HG03025 (cell line): Measurements from ENCODE around the gene PRR3.
"Not testable (repeated sequence)": the region's sequence is repeated elsewhere in the genome, so short reads cannot be mapped to it uniquely, and the experiment has no call there.

Experiments used
- ATAC-seq: cut with Tn5 transposase; IDR thresholded peaks from one replicate; pipeline ENCODE4 v1.9.1; 2021; ENCODE audit warnings: mild to moderate bottlenecking, moderate library complexity; ENCODE audit not compliant: unreplicated experiment, low FRiP score

PRR3 gene, protein sequence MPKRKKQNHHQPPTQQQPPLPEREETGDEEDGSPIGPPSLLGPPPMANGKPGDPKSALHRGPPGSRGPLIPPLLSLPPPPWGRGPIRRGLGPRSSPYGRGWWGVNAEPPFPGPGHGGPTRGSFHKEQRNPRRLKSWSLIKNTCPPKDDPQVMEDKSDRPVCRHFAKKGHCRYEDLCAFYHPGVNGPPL

DNA sequence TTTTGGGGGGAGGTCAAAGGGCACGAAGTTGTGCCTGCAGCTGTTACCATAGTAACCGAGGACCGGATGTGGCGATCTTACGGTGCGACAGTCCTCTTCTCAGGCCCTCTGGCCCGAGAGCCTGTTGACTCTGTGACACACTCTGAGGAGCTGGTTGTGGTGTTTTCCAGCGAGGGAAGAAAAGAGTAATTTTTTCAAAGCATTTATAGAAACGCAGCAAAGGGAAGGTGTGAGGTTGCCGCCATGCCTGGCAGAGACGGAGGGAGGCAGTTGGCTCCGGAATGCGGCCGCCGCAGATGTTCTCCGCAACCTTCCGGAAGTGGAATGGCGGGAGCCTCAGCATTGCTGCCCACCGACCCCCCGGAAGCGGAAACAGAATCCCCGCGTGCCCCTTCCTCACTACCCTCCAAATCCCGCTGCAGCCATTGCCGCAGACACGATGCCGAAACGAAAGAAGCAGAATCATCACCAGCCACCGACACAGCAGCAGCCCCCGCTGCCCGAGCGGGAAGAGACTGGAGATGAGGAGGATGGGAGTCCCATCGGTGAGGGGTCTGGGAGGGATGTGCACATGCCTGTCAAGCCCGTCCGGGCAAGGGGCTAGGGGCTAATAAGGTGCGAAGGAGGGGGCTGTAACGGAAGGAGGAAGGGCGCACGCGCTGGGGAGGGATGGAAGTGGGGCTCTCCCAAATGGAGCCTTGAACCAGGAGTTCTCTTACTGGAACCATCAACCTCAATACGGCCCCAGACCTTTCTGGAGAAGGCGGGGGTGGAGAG is at the start of gene PRR3:
PRR3 (plus strand) TSS at position 390 of the 777 bp plus-strand sequence; CDS start at position 440, 50 bp downstream.
- peak; percentile 42 for ATAC-seq

DNA sequence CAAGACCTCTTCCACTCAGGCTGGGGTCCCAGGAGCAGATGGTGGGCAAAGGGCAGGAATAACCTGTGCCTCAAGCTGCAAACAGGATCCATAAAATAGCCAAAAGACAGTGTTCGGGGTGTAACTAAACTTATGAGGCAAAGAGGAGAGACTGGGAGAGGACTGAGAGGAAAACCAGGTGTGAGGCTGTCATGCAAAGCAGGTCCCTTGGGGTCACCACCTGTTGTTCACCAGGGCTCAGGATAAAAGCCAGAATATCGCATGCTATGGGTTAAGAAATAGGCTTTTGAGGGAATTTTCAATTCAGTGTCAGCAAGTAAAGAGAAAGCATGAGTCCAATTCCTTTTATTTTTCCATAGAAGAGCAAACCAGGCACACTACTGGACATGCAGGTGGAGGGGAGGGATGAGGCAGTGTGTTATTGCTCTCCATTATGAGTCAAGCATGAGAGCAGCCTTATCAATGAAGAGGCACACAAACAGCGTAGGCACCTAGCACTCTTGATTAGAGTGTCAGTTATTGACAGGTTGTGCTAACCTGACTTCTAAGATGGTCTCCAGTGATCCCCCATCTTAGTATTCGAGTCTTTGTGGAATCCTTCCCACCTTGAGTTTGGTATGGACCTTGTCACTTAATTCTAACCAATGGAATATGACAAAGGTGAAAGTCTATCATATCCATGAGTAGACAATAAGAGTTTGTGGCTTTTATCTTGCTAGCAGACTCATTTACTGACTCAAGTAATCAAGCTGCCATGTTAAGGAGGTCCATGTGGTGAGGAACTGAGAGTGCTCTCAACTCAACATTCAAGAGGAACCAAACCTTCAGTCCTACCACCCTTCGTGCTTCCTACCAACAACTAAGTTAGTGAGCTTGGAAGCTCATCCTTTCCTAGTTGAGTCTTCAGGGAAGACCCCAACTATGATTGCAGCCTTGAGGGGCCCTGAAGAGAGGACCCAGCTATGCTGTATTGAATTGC is 49.0 kb upstream of the PRR3 start:
- ATAC-seq, result no peak

DNA sequence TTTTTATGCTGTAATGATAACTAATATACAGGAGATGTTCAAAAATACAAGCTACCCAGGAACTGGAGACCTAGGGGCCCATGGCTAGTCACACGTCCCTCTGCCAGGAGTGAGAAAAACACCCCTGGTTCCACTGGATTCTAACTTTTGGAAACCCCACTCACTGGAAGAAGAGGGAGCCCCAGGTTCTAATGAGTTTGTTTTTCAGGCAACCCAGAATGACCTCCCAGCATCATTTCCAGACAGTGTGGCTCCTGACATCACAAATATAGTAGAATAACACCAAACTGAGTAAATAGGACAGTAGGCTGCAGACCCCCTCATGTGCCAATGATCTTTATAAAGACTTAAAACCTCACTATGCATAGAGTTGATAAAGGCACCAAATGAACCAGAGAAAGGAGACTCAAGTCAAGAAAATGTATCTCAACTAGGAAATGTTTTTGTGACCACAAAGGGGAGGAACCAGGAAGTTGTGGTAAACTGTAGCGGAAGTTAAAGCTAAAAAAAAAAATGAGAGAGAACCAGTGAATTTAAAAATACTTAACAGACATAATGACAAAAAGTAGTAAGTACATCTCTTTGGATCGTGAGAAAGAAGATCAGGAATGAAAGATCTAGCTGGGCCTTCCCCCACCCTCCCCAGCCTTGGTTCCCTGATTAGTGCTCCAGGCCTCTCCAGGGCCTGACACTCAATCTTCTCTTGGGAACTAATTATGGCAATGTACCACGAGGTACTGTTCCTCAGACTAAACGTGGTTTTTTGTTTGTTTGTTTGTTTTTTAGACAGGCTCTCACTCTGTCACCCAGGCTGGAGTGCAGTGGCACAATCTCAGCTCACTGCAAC is 48.0 kb upstream of the PRR3 start:
- ATAC-seq, result peak; percentile 64

DNA sequence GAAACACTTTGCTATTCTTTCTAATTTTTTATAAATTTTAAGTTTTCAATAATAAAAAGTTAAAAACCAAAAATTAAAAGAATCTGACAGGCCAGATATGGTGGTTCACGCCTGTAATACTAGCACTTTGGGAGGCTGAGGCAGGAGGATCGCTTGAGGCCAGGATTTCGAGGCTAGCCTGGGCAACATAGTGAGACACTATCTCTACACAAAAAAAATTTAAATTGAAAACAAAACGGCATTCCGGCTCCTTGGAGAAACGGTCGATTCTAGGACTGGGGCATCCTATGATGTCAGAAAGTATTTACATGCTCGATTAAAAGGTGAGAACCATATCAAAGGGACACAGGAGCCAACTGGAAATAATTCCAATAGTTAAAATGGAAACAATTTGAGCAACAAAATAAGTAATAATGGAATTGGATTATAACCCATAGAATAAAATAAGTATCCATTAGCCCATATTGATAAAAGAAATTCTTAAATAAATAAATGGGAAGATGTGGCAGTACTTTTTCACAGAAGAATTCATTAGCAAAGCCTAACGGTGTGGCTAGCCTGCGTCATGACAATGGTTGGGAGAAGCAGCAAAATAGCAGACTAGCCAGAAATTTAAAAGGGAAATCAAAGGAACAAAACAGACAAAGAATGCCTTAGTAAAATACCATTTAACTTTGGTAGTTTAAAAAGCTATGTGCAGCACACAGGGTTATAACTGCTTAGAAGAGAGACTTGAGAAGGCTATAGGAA is 46.5 kb upstream of the PRR3 start:
- no peak for ATAC-seq

DNA sequence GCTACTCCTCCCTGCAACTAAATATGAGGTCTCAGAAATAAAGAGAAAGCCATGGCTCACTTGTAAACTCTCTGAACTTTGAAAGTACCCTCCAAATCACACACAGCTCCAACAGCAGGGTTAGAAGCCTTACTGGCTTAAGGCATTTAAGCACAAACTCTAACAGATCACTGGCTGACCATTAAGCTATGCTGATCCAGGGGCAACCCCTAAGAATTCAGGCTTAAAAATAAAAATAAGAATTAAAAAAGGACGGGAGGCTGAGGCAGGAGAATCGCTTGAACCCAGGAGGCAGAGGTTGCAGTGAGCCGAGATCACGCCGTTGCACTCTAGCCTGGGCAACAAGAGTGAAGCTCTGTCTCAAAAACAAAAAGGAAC is 45.9 kb upstream of the PRR3 start:
- no peak for ATAC-seq

DNA sequence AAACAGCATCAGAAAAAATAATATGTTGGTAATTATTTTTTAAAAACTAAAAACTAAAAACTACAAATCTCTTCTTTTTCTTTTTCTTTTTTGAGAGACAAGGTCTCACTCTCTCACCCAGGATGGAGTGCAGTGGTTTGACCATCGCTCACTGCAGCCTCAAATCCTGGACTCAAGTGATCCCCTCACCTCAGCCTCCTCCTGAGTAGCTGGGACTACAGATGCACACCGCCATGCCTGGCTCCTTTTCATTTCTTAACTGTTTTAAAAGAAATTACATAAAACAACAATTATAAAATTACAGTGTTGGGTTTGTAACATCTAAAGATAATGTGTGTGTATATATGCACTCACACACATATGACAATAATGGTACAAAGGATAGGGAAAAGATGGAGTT is 43.6 kb upstream of the PRR3 start:
- ATAC-seq, result no peak

DNA sequence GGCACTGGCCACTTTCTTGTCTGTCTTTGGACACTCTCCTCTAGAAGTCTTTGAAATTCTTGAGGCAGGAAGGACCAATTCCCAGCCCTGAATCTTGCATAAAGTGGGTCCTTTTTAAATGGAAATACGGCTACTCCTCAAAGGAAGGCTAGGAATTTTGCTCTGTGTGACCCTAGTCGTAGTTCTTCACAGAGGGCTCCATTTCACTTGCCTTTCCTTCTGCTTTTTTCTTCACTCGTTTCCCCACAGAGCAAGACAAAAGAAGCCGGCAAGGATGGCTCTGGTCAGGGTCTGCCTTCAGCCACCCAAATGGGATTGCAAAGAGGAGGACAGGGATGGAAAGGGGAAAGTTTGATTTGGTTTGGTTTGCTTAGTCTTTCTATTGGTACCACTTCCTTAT is 42.0 kb upstream of the PRR3 start:
- no peak for ATAC-seq

DNA sequence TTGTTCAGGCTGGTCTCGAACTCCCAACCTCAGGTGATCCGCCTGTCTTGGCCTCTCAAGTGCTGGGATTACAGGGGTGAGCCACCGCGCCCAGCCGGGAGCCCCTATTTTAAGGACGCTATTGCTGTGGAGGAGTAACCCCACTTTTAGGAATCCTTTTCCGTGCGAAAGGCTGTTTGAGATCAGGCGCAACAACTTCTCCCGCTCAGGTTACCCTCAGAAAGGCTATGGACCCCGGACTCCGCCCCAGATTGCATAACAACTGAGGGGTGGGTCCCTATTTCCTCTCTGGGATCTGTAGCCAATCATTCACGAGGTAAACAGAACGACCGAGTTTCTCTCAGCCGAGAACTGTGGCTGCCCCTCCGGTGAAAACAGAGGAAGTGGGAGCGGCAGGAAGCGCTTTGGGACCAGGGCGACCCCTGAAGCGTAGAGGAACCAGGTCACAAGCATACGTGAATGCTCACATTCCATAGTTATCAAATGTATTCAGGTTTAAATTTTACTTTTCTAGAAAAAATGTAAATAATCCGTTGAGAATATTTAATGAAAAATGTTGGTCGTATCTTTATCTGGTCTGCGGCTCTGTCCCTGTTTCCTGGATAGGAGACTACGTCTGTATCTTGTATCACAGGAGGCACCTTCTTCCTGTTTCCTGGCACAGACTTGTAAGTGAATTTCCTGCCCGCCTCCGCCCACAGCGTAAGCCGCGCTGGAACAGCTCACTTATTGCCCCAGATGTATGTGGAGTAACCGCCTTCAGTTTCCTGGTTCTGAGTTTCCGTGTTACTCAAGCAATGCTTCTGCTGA is 40.9 kb upstream of the PRR3 start:
- peak; percentile 77 for ATAC-seq

DNA sequence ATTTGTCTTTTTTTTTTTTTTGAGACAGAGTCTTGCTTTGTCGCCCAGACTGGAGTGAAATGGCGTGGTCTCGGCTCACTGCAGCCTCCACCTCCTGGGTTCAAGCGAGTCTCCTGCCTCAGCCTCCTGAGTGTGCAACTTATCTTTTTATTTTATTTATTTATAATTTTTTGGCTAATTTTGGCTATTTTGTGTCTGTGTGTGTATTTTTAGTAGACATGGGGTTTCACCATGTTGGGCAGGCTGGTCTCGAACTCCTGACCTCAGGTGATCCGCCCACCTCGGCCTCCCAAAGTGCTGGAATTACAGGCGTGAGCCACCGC is 40.4 kb upstream of the PRR3 start:
- not testable (repeated sequence) for ATAC-seq

DNA sequence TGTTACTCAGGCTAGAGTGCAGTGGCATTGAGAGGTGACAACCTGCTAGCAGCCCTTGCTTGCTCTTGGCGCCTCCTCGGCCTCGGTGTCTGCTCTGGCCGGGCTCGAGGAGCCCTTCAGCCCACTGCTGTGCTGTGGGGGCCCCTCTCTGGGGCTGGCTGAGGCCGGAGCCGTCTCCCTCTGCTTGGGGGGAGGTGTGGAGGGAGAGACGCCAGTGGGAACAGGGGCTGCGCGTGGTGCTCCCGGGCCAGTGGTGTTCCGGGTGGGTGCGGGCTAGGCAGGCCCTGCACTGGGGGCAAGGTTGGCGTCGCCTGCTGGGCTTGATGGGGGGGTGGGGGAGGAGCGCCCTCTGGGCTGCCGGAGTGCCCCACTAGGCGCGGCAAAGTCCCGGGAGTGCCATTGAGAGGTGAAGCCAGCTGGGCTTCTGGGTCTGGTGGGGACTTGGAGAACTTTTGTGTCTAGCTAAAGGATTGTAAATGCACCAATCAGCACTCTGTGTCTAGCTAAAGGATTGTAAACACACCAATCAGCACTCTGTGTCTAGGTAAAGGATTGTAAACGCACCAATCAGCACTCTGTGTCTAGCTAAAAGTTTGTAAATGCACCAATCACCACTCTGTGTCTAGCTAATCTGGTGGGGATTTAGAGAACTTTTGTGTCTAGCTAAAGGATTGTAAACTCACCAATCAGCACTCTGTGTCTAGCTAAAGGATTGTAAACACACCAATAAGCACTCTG is 39.2 kb upstream of the PRR3 start:
- not testable (repeated sequence) for ATAC-seq

DNA sequence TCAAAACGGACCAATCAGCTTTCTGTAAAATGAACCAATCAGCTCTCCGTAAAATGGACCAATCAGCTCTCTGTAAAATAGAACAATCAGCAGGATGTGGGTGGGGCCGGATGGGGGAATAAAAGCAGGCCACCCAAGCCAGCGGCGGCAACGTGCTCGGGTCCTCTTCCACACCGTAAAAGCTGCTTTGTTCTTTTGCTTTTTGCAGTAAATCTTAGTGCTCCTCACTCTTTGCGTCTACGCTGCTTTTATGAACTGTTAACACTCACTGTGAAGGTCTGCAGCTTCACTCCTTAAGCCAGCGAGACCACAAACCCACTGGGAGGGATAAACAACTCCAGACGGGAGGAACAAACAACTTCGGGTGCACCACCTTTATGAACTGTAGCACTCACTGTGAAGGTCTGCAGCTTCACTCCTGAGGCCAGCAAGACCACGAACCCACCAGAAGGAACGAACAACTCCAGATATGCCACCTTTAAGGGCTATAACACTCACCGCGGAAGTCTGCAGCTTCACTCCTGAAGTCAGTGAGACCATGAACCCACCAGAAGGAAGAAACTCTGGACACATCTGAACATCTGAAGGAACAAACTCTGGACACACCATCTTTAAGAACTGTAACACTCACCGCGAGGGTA is 38.5 kb upstream of the PRR3 start:
- not testable (repeated sequence) for ATAC-seq

DNA sequence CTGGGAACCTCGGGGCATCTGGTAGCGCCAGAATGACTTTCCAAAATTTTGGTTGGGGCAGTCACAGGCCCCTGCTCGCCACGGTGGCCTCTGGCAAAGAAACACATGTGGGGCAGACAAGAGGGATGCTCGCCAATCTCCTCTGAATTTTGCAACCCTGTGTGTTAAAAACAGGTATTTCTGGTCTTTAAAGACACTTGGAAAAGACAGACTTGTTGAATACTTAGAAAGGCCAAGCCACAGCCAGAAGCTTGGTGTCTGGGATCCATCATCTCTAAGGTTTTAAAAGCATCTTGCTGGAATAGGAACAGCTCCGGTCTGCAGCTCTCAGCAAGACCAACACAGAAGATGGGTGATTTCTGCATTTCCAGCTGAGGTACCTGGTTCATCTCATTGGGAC is 36.6 kb upstream of the PRR3 start:
- no peak for ATAC-seq

DNA sequence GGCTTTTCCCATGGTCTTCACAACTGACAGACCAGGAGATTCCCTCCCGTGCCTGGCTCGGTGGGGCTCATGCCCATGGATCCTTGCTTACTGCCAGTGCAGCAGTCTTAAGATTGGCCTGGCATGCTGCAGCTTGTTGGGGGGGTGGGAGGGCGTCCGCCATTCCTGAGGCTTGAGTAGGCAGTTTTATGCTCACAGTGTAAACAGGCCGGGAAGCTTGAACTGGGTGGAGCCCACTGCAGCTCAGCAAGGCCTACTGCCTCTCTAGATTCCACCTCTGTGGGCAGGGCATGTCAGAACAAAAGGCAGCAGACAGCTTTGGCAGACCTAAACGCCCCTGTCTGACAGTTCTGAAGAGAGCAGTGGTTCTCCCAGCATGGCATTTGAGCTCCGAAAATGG is 36.0 kb upstream of the PRR3 start:
- ATAC-seq, result not testable (repeated sequence)

DNA sequence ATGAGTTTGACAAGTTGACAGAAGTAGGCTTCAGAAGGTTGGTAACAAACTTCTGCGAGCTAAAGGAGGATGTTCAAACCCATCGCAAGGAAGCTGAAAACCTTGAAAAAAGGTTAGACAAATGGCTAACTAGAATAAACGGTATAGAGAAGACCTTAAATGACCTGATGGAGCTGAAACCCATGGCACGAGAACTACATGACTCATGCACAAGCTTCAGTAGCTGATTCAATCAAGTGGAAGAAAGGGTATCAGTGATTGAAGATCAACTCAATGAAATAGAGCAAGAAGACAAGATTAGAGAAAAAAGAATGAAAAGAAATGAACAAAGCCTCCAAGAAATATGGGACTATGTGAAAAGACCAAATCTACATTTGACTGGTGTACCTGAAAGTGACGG is 35.1 kb upstream of the PRR3 start:
- not testable (repeated sequence) for ATAC-seq

DNA sequence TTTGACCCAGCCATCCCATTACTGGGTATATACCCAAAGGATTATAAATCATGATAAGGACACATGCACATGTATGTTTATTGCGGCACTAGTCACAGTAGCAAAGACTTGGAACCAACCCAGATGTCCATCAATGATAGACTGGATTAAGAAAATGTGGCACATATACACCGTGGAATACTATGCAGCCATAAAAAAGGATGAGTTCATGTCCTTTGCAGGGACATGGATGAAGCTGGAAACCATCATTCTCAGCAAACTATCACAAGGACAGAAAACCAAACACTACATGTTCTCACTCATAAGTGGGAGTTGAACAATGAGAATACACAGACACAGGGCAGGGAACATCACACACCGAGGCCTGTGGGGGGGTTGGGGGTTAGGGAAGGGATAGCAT is 30.7 kb upstream of the PRR3 start:
- not testable (repeated sequence) for ATAC-seq

DNA sequence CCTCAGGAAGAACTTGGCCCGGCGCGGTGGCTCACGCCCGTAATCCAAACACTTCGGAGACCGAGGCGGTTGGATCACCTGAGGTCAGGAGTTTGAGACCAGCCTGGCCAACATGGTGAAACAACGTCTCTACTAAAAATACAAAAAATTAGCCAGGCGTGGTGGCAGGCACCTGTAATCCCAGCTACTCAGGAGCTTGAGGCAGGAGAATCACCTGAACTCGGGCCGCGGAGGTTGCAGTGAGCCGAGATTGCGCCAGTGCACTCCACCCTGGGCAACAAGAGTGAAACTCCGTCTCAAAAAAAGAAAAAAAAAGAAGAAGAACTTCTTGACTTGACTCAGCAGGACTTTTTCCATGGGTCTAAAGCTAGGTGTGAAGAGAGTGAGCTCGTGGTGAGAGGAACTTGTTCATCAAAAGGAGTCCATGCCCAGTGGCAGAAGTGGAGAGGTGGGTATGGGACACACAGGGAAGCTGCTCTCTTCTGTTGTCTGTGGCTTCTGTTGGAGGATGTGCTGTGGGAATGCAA is 27.7 kb upstream of the PRR3 start:
- not testable (repeated sequence) for ATAC-seq

DNA sequence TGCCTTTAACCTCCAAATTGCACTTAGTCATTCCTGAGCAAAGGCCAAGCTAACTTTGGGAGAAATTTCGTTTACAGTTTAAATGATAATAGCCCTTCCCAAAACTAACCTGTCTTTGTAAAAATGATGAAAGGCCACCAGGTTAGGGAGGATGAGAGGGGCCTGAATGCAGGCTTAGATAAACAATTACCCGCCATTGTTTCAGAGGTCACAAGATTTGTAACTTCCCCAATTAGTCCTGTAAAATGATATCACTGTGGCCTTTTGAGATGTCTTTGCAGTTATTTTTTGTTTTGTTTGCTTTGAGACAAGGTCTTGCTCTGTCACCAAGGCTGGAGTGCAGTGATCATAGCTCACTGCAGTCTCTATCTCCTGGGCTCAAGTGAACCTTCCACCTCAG is 27.1 kb upstream of the PRR3 start:
- ATAC-seq, result no peak
